Measurements from ENCODE around the gene HAUS1. TPM values are rescaled to one million over a fixed set of nuclear protein-coding genes. Genes with fewer than 3 reads are reported as not detected.
A peak's percentile ranks its signal among the peaks of the same experiment; 100 is the strongest.

Gene HAUS1
- total and polyA plus RNA-seq, 2 of the 4 experiments (the other 2 are of a cell fraction), result 25.3 to 33.4 TPM

GRCh38 chr18:46156124-46156745, 52.0 kb downstream of the HAUS1 start:
- H3K4me1 ChIP-seq (ENCODE audit: control insufficient read depth, insufficient read depth, low read length), result peaks cover 21% of the 10 kb centered on the region
- no peak overlapping the region for H3K4me2 ChIP-seq (ENCODE audit: low read depth, low read length)
- H3K4ac ChIP-seq (ENCODE audit: low read depth, low read length), result peak overlapping the region; percentile 90
- H2BK5ac ChIP-seq (ENCODE audit: low read depth, low read length, poor library complexity, severe bottlenecking), result peak overlapping the region; percentile 93
- H2AFZ ChIP-seq (replicated peaks; ENCODE audit: low read length, poor library complexity), result no peak overlapping the region
- peak overlapping the region; percentile 62 for H2AK9ac ChIP-seq (replicated peaks; ENCODE audit: low read depth, low read length, poor library complexity)
- peak overlapping the region; percentile 40; the same call in 1 of the 2 replicates for H3K18ac ChIP-seq (ENCODE audit: low read depth, low read length)
- H4K5ac ChIP-seq (ENCODE audit: low read depth, low read length), result 0 out of 2 replicates have a peak overlapping the region, but pooled peaks have one; percentile 39
- H3K27ac ChIP-seq (ENCODE audit: insufficient read depth, low read length), result no peak overlapping the region
- H2BK15ac ChIP-seq (ENCODE audit: low read depth, low read length), result peak overlapping the region; percentile 92; the same call in 2 of the 3 replicates
- peak overlapping the region; percentile 96 for H2BK120ac ChIP-seq (ENCODE audit: low read depth, low read length)
- H4K20me1 ChIP-seq (ENCODE audit: insufficient read depth, low read length), result no peaks in the 10 kb centered on the region
- peak overlapping the region; percentile 84 for H4K91ac ChIP-seq (ENCODE audit: insufficient read depth, low read depth, low read length)
- in situ Hi-C loops (cut with MboI; ENCODE audit: low sequenced_read_pairs) (no loop called here), dilution Hi-C loops (cut with HindIII; ENCODE audit: low sequenced_read_pairs, unreplicated experiment) (no loop called here), intact Hi-C loops (cut with micrococcal nuclease) (no loop called here)
- no peak overlapping the region for H3K9ac ChIP-seq (ENCODE audit: low read depth, low read length)
- no peak overlapping the region for H3K56ac ChIP-seq (ENCODE audit: extremely low read depth, insufficient read depth, low read length)
- ChIA-PET POLR2A (ENCODE audit: unreplicated experiment) (interaction anchor here (0.6 kb wide), 1 partner anchor 70 kb away, joined by 3 read pairs; no protein-coding TSS in a partner anchor), CTCF (interaction anchor here (1.0 to 1.8 kb wide), 2 partner anchors 17 to 125 kb away, joined by 4 to 7 read pairs; a partner anchor contains a TSS)
- no peaks in the 10 kb centered on the region for H3K36me3 ChIP-seq (ENCODE audit: control insufficient read depth, insufficient read depth, low read length)
- TF ChIP-seq CHD1 (IDR thresholded peaks at IDR 0.05; ENCODE audit: low read depth, low read length) (no peak), RCOR1 (IDR thresholded peaks at IDR 0.05; ENCODE audit: insufficient replicate concordance, low read length) (no peak), SMC3 (IDR thresholded peaks at IDR 0.05; ENCODE audit: low read depth, low read length) (no peak), MAZ (IDR thresholded peaks at IDR 0.05; ENCODE audit: borderline replicate concordance, low read depth, low read length) (no peak), CEBPB (IDR thresholded peaks at IDR 0.05; ENCODE audit: low read depth, low read length) (no peak), USF2 (IDR thresholded peaks at IDR 0.05; ENCODE audit: low read depth, low read length) (no peak), MAFK (IDR thresholded peaks at IDR 0.05; ENCODE audit: low read depth, low read length) (no peak), MXI1 (IDR thresholded peaks at IDR 0.05; ENCODE audit: borderline replicate concordance, low read depth, low read length) (no peak), POLR2A (IDR thresholded peaks at IDR 0.05; ENCODE audit: low read depth, low read length) (no peak)
- ATAC-seq (ENCODE audit: low read depth) (no peak), DNase-seq (no peak)
- H3K9me1 ChIP-seq (ENCODE audit: insufficient read depth, low read length), result peaks cover 21% of the 10 kb centered on the region
- no peaks in the 10 kb centered on the region for H3K79me1 ChIP-seq (ENCODE audit: low read depth in 1 of 2, low read length in 2 of 2)
- H3K23ac ChIP-seq (ENCODE audit: low read depth, low read length), result peak overlapping the region; percentile 26; the same call in 1 of the 2 replicates
- no peak overlapping the region for H3K4me3 ChIP-seq (ENCODE audit: insufficient read depth, low read depth, low read length)
- H3K9me3 ChIP-seq (ENCODE audit: control insufficient read depth, insufficient read depth, low read length), result no peaks in the 10 kb centered on the region
- H2AK5ac ChIP-seq (ENCODE audit: low read depth, low read length), result peak overlapping the region; percentile 96
- H3K27me3 ChIP-seq (ENCODE audit: control insufficient read depth, insufficient read depth, low read length), result no peaks in the 10 kb centered on the region
- peak overlapping the region; percentile 78 for H2BK20ac ChIP-seq (ENCODE audit: low read depth, low read length)
- peak overlapping the region; percentile 27 to 81 for H4K8ac ChIP-seq (ENCODE audit: low read depth in 2 of 2, low read length in 2 of 2)
- peak overlapping the region; percentile 78 for H3K14ac ChIP-seq (replicated peaks; ENCODE audit: low read depth, low read length)
- WGBS, 2 experiments (ENCODE audit: extremely low coverage in 2 of 2, insufficient read length in 1 of 2), result no CpG with 5 or more reads among the region's 3 CpGs
- BruUV-seq (replicated peaks), result no TSS peak

Measured in IMR-90 (cell line).